ENCODE data around the gene TXNL4B.
"Not testable (repeated sequence)": the region's sequence is repeated elsewhere in the genome, so short reads cannot be mapped to it uniquely, and the experiment has no call there.

Gene TXNL4B

GRCh38 chr16:72072514-72073342 is 20.7 kb downstream of the TXNL4B start:
- DNase-seq = no peak

DNA sequence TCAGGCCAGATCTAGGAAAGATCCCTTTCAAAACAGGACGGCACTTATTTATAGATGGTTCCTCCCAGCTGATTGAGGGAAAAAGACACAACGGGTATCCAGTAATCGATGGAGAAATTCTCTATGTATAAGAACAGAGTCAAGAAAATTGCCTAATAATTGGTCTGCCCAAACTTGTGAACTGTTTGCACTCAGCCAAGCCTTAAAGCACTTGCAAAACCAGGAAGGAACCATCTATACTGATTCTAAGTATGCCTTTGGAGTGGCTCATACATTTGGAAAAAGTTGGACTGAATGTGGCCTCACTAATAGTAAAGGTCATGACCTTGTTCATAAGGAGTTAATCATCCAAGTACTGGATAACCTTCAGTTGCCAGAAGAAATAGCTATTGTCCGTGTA is 24.5 kb downstream of the TXNL4B start:
- DNase-seq = no peak

DNA sequence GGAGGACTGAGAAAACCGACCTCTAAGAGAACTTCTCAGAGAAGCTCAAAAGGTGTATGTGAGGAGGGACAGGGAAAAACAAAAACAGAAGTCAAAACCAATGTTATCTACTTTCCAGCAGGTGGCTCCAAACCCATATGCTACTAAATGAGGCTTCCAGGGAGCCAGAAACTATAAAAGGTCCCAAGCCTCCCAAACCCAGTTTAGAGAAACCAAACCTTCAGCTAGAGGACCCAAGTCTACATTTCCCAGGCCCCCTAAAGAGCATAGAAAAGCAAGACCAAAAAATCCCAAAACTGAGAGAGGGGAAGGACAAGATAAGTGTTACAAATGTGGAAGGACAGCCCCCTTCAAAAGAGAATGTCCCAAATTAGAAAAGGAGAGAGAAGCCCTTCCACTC is 26.7 kb downstream of the TXNL4B start:
- peak in 1 of 2 experiments; percentile 60 for DNase-seq

DNA sequence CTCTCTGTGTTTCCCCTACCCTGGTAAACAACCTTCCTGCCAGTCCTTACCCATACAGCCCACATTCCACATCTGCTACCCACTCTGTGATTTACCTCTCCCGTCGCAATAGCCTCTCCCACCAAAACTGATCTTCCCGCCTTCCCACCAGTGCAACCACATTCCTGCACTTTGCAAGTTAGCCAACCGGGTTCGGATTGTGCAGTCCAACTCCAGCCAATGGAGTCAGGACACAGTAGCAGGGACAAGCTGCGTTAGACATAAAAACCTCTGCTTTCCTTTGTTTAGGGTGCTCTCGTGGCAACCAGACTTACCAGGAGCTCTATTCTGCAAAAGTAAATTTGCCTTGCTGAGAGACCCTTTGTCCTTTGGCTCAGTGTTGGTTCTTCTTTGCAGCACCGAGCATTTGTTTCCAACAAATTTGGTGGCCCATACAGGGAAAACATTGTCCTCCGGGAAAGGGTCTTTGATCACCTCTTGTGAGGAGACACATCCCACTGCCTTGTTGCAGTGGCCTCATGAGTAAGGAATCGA is 29.0 kb downstream of the TXNL4B start:
- DNase-seq = no peak

GRCh38 chr16:72061564-72061963 is 31.9 kb downstream of the TXNL4B start:
- no peak for DNase-seq

DNA sequence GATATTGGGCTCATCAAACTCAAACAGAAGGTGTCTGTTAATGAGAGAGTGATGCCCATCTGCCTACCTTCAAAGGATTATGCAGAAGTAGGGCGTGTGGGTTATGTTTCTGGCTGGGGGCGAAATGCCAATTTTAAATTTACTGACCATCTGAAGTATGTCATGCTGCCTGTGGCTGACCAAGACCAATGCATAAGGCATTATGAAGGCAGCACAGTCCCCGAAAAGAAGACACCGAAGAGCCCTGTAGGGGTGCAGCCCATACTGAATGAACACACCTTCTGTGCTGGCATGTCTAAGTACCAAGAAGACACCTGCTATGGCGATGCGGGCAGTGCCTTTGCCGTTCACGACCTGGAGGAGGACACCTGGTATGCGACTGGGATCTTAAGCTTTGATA is 33.0 kb downstream of the TXNL4B start:
- no peak for DNase-seq

GRCh38 chr16:72059060-72059459 is 34.4 kb downstream of the TXNL4B start:
- DNase-seq = not testable (repeated sequence)

DNA sequence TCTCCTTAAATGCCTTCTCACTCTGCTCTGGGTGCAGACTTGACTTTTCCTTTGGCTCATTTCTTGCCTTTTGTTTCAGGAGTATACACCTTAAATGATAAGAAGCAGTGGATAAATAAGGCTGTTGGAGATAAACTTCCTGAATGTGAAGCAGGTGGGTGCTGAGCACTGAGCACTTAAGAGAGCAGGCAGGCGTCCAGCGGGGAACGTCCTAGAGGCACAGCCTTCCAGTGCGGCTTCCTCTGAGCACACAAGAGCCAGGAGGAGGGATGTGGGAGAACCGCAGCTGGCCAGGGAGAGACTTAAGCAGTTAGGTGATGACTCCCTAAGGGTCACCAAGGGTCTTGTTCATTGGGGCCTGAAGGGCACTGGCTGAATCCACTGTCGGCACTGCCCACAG is 36.1 kb downstream of the TXNL4B start:
- DNase-seq = not testable (repeated sequence)

GRCh38 chr16:72055911-72056310 is 37.5 kb downstream of the TXNL4B start:
- no peak for DNase-seq

GRCh38 chr16:72054254-72054847 is 39.1 kb downstream of the TXNL4B start, which contains the start of gene HP:
HP (plus strand) TSS chr16:72054505; CDS start chr16:72054653, 148 bp downstream.
- not testable (repeated sequence) for DNase-seq

GRCh38 chr16:72051818-72052217 is 41.6 kb downstream of the TXNL4B start:
- DNase-seq = no peak

- DNase-seq = no peak
Observed at GRCh38 chr16:72050769-72051464, 42.5 kb downstream of the TXNL4B start.

DNA sequence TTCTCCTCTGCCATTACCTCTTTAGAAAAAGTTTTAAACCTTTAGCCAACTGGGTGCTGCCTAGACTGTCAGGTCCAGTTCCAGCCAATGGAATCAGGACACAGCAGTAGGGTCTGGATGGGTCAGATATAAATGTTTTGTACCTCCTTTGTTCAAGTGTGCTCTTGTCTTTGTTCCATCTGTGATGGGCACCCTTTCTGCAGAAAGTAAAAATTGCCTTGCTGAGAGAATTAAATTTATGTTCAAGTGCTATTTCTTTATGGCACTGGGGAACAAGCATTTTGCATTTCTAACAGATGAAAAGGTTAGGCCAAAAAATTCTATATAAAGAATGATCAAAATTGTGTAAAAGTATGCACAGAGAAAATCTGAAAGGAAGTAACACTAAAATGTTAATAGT is 44.3 kb downstream of the TXNL4B start:
- no peak for DNase-seq

- no peak for DNase-seq
Observed at GRCh38 chr16:72044825-72045359, 48.5 kb downstream of the TXNL4B start.

- no peak for DNase-seq
Observed at GRCh38 chr16:72044296-72044695, 49.1 kb downstream of the TXNL4B start.

DNA sequence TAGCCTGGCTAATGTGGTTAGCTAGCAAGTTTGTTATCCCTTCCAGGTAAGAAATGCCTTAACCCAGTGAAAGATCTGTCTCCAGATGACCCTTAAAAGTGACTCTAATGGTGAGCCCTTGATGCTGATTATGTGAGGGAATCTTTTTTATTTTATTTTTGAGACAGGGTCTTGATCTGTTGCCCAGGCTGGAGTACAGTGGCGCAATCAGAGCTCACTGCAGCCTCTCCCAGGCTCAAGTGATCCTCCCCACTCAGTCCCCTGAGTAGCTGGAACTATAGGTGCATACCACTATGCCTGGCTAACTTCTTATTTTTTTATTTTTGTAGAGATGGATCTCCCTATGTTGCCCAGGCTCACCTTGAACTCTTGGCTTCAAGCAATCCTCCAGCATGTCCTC is 49.9 kb downstream of the TXNL4B start:
- no peak for DNase-seq

DNA sequence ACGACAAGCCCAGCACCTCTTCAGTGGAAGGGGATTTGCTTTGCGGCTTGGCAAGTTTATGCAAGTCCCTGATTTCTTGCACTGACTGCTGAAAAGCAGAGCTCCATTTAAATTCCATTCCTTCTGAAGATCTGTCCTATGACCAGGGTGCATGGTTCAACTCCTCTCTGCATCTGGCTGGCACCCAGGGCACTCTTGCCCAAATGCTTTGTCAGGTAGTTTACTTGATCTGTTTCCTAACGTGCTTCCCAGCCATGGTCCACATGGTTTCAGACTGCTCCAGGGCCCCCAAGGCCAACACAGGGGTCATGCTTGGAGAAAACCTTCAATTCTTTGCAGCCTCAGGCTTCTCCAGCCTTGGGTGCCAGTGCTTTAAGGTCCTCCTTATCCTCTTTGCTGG is 50.4 kb downstream of the TXNL4B start:
- DNase-seq = no peak

- DNase-seq = no peak
Observed at GRCh38 chr16:72042157-72042660, 51.2 kb downstream of the TXNL4B start.

- DNase-seq = no peak
Observed at GRCh38 chr16:72036098-72036497, 57.3 kb downstream of the TXNL4B start.

Data from SW 1271 (cell line).